ENCODE measurements around the gene PROX1. TPM values are rescaled to one million over a fixed set of nuclear protein-coding genes. Genes with fewer than 3 reads are reported as not detected.
"Not testable (repeated sequence)": the region's sequence is repeated elsewhere in the genome, so short reads cannot be mapped to it uniquely, and the experiment has no call there.

Gene PROX1
- total RNA-seq, 2 donors from 2014 or later = 59.5 to 77.9 TPM

DNA sequence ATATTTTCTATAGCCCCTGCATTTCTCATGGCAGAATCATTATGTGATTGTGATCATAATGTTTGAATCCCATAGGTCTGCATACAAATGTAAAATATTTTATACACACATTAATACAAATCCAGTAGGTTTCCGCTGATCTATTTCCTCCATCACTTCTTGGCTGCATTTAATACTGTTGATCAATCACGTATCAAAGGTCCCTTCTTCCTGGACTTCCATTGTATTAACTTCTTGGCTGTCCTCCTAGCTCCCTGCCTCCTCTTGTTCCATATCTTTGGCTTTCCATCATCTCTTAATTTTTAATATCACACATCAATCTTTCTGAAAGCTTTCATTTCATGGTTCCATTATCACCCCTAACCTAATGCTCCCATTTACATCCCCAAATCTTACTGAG, 97.6 kb downstream of the PROX1 start:
- ATAC-seq (no peak), DNase-seq (no peak)
- intact Hi-C loops (cut with DNase I) = no loop called here

- ATAC-seq (no peak), DNase-seq (no peak)
- intact Hi-C loops (cut with DNase I) = no loop called here
Observed at GRCh38 chr1:214086945-214087344, 99.2 kb downstream of the PROX1 start.

GRCh38 chr1:214089003-214089402, 101.2 kb downstream of the PROX1 start:
- DNase-seq; intact Hi-C loops (cut with DNase I); ATAC-seq: not testable (repeated sequence)
